ENCODE data around the gene ECM1.
A peak's percentile ranks its signal among the peaks of the same experiment; 100 is the strongest.

ECM1 gene

GRCh38 chr1:150479370-150479769 is 28.5 kb upstream of the ECM1 start:
- no peak for DNase-seq
- no peaks in the 10 kb centered on the region for H3K4me1 ChIP-seq (ENCODE audit: control insufficient read depth, insufficient read depth, low read length, poor library complexity, severe bottlenecking)

GRCh38 chr1:150479927-150480352 is 28.0 kb upstream of the ECM1 start:
- H3K4me1 ChIP-seq (ENCODE audit: control insufficient read depth, insufficient read depth, low read length, poor library complexity, severe bottlenecking), result no peaks in the 10 kb centered on the region
- H3K36me3 ChIP-seq (ENCODE audit: control insufficient read depth, insufficient read depth, low read length), result no peaks in the 10 kb centered on the region
- no peak overlapping the region for H3K4me3 ChIP-seq (ENCODE audit: insufficient read depth, low read depth, low read length, poor library complexity, severe bottlenecking)
- no peaks in the 10 kb centered on the region for H3K27me3 ChIP-seq (replicated peaks; ENCODE audit: control insufficient read depth, insufficient read depth, low read length, poor library complexity, severe bottlenecking)
- no peak overlapping the region for H3K27ac ChIP-seq (ENCODE audit: insufficient read depth, low read length, poor library complexity, severe bottlenecking)
- no peak for DNase-seq
- H3K9me3 ChIP-seq (ENCODE audit: control insufficient read depth, low read length), result no peaks in the 10 kb centered on the region

More at GRCh38 chr1:150479370-150479769, 28.5 kb upstream of the ECM1 start:
- H3K4me3 ChIP-seq (ENCODE audit: insufficient read depth, low read depth, low read length, poor library complexity, severe bottlenecking), result no peak overlapping the region
- no peaks in the 10 kb centered on the region for H3K36me3 ChIP-seq (ENCODE audit: control insufficient read depth, insufficient read depth, low read length)
- no peaks in the 10 kb centered on the region for H3K9me3 ChIP-seq (ENCODE audit: control insufficient read depth, low read length)
- no peak overlapping the region for H3K27ac ChIP-seq (ENCODE audit: insufficient read depth, low read length, poor library complexity, severe bottlenecking)
- H3K27me3 ChIP-seq (replicated peaks; ENCODE audit: control insufficient read depth, insufficient read depth, low read length, poor library complexity, severe bottlenecking), result no peaks in the 10 kb centered on the region

GRCh38 chr1:150484431-150484830 is 23.5 kb upstream of the ECM1 start:
- no peak for DNase-seq
- no peaks in the 10 kb centered on the region for H3K27me3 ChIP-seq (replicated peaks; ENCODE audit: control insufficient read depth, insufficient read depth, low read length, poor library complexity, severe bottlenecking)
- no peak overlapping the region for H3K27ac ChIP-seq (ENCODE audit: insufficient read depth, low read length, poor library complexity, severe bottlenecking)
- no peak overlapping the region for H3K4me3 ChIP-seq (ENCODE audit: insufficient read depth, low read depth, low read length, poor library complexity, severe bottlenecking)
- peaks cover 8% of the 10 kb centered on the region for H3K4me1 ChIP-seq (ENCODE audit: control insufficient read depth, insufficient read depth, low read length, poor library complexity, severe bottlenecking)
- no peaks in the 10 kb centered on the region for H3K9me3 ChIP-seq (ENCODE audit: control insufficient read depth, low read length)
- peaks cover 5% of the 10 kb centered on the region for H3K36me3 ChIP-seq (ENCODE audit: control insufficient read depth, insufficient read depth, low read length)

DNA sequence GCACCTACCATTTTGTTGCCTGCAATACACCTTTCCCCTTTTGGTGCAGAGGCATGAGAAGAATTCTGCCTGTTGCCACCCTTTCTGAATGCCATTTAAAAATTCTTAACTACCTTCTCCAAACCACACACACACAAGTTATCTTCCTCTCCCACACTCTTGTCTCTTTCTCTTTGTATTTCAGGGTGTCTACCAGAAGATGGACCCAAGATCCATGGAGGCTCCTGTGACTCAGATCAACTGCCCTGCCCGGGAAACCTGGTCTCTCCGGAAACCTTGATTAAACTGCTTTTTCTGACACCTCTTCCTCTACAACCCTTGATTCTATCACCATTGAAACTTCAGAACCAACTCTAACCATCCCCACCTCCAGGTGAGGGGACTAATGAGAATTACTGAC is 23.0 kb upstream of the ECM1 start:
- Histone ChIP-seq H3K4me1 (ENCODE audit: control insufficient read depth, insufficient read depth, low read length, poor library complexity, severe bottlenecking) (peaks cover 8% of the 10 kb centered on the region), H3K4me3 (ENCODE audit: insufficient read depth, low read depth, low read length, poor library complexity, severe bottlenecking) (no peak overlapping the region), H3K27me3 (replicated peaks; ENCODE audit: control insufficient read depth, insufficient read depth, low read length, poor library complexity, severe bottlenecking) (no peaks in the 10 kb centered on the region), H3K36me3 (ENCODE audit: control insufficient read depth, insufficient read depth, low read length) (peaks cover 5% of the 10 kb centered on the region), H3K9me3 (ENCODE audit: control insufficient read depth, low read length) (no peaks in the 10 kb centered on the region), H3K27ac (ENCODE audit: insufficient read depth, low read length, poor library complexity, severe bottlenecking) (no peak overlapping the region)
- no peak for DNase-seq

DNA sequence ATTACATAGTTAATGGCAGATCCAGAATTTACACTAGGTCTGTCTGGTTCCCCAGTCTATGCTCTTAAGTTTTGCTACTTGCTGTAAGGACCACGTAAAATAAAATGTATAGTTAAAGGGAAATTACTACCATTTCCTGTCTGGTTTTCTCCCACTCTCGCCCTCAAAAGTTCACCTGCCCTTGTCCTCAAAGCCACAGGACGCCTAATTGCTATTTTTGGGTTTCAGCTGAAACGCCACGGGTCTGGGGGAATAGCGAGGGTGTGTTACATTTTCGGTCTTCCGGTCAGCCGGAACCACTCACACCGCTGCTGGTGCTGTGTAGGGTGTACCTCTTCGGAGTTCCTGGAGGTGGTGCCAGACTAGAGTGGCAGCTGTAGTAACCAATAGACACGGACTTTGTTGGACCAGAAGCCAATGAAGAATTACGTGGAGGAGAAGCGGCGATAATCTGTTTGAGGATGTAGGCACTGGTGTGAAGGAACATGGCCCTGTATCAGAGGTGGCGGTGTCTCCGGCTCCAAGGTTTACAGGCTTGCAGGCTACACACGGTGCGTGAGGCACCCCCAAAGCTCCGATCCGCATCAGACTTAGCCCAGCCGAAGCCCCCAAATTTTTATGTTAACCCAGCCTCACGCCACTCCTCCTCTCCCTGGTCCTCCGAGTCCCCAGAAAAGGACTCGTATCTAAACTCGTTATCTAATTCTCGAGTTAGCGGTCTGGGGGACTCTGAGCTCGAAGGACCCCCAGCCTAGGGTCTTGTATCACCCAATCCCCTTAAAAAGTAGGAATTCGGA is 20.7 kb upstream of the ECM1 start, which contains the start of gene TARS2:
TARS2 (plus strand) TSS at position 454 of the 797 bp plus-strand sequence; CDS start at position 486, 32 bp downstream.
- Histone ChIP-seq H3K36me3 (ENCODE audit: control insufficient read depth, insufficient read depth, low read length) (peaks cover 23% of the 10 kb centered on the region), H3K27me3 (replicated peaks; ENCODE audit: control insufficient read depth, insufficient read depth, low read length, poor library complexity, severe bottlenecking) (no peaks in the 10 kb centered on the region), H3K4me3 (ENCODE audit: insufficient read depth, low read depth, low read length, poor library complexity, severe bottlenecking) (peak within 1 kb of the TSS; percentile 65), H3K9me3 (ENCODE audit: control insufficient read depth, low read length) (no peaks in the 10 kb centered on the region), H3K4me1 (ENCODE audit: control insufficient read depth, insufficient read depth, low read length, poor library complexity, severe bottlenecking) (peaks cover 8% of the 10 kb centered on the region), H3K27ac (ENCODE audit: insufficient read depth, low read length, poor library complexity, severe bottlenecking) (peak within 1 kb of the TSS; percentile 80)
- DNase-seq, result peak; percentile 76 to 89 (median 88)

DNA sequence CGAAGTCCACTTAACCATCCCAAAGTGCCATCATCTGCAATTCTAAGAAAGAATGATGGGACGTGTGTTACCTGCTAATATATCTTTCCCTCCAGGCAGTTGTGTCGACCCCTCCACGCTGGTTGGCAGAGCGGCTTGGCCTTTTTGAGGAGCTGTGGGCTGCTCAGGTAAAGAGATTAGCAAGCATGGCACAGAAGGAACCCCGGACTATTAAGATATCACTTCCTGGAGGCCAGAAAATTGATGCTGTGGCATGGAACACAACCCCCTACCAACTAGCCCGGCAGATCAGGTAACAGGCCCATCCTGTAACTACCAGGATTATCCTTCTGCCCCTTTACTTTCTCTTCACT is 20.2 kb upstream of the ECM1 start:
- Histone ChIP-seq H3K36me3 (ENCODE audit: control insufficient read depth, insufficient read depth, low read length) (peaks cover 28% of the 10 kb centered on the region), H3K9me3 (ENCODE audit: control insufficient read depth, low read length) (no peaks in the 10 kb centered on the region), H3K27me3 (replicated peaks; ENCODE audit: control insufficient read depth, insufficient read depth, low read length, poor library complexity, severe bottlenecking) (no peaks in the 10 kb centered on the region), H3K4me3 (ENCODE audit: insufficient read depth, low read depth, low read length, poor library complexity, severe bottlenecking) (peak overlapping the region; percentile 65), H3K27ac (ENCODE audit: insufficient read depth, low read length, poor library complexity, severe bottlenecking) (peak overlapping the region; percentile 80), H3K4me1 (ENCODE audit: control insufficient read depth, insufficient read depth, low read length, poor library complexity, severe bottlenecking) (peaks cover 8% of the 10 kb centered on the region)
- no peak for DNase-seq

GRCh38 chr1:150493175-150493574 is 14.7 kb upstream of the ECM1 start:
- H3K4me3 ChIP-seq (ENCODE audit: insufficient read depth, low read depth, low read length, poor library complexity, severe bottlenecking), result no peak overlapping the region
- peaks cover 43% of the 10 kb centered on the region for H3K36me3 ChIP-seq (ENCODE audit: control insufficient read depth, insufficient read depth, low read length)
- H3K4me1 ChIP-seq (ENCODE audit: control insufficient read depth, insufficient read depth, low read length, poor library complexity, severe bottlenecking), result peaks cover 2% of the 10 kb centered on the region
- DNase-seq, result no peak
- no peaks in the 10 kb centered on the region for H3K27me3 ChIP-seq (replicated peaks; ENCODE audit: control insufficient read depth, insufficient read depth, low read length, poor library complexity, severe bottlenecking)
- H3K27ac ChIP-seq (ENCODE audit: insufficient read depth, low read length, poor library complexity, severe bottlenecking), result no peak overlapping the region
- H3K9me3 ChIP-seq (ENCODE audit: control insufficient read depth, low read length), result no peaks in the 10 kb centered on the region

- Histone ChIP-seq H3K4me1 (ENCODE audit: control insufficient read depth, insufficient read depth, low read length, poor library complexity, severe bottlenecking) (no peaks in the 10 kb centered on the region), H3K36me3 (ENCODE audit: control insufficient read depth, insufficient read depth, low read length) (peaks cover 25% of the 10 kb centered on the region), H3K27me3 (replicated peaks; ENCODE audit: control insufficient read depth, insufficient read depth, low read length, poor library complexity, severe bottlenecking) (no peaks in the 10 kb centered on the region), H3K4me3 (ENCODE audit: insufficient read depth, low read depth, low read length, poor library complexity, severe bottlenecking) (no peak overlapping the region), H3K9me3 (ENCODE audit: control insufficient read depth, low read length) (no peaks in the 10 kb centered on the region), H3K27ac (ENCODE audit: insufficient read depth, low read length, poor library complexity, severe bottlenecking) (no peak overlapping the region)
- DNase-seq, result no peak
These were observed 9.6 kb upstream of the ECM1 start for GRCh38 chr1:150498342-150498741.

DNA sequence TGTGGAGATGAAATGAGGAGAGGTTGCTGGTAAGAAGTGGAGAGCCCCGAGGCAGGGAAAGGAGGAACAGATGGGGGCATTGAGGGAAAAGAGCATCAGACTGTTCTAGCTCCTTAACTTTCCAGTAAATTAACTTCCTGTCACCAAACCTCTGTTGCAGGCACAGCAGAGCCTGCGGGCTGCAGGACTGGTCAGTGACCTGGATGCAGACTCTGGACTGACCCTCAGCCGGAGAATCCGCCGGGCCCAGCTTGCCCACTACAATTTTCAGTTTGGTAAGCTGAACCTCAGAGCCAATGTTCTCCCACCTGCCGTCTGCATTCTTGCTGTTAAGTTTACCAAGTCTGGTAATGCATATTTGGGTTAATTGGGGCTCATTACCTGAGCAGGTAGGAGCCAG is 2.5 kb upstream of the ECM1 start:
- Histone ChIP-seq H3K4me1 (ENCODE audit: control insufficient read depth, insufficient read depth, low read length, poor library complexity, severe bottlenecking) (no peaks in the 10 kb centered on the region), H3K27me3 (replicated peaks; ENCODE audit: control insufficient read depth, insufficient read depth, low read length, poor library complexity, severe bottlenecking) (no peaks in the 10 kb centered on the region), H3K27ac (ENCODE audit: insufficient read depth, low read length, poor library complexity, severe bottlenecking) (no peak overlapping the region), H3K9me3 (ENCODE audit: control insufficient read depth, low read length) (no peaks in the 10 kb centered on the region), H3K36me3 (ENCODE audit: control insufficient read depth, insufficient read depth, low read length) (peaks cover 28% of the 10 kb centered on the region), H3K4me3 (ENCODE audit: insufficient read depth, low read depth, low read length, poor library complexity, severe bottlenecking) (no peak overlapping the region)
- DNase-seq, result no peak

- Histone ChIP-seq H3K27me3 (replicated peaks; ENCODE audit: control insufficient read depth, insufficient read depth, low read length, poor library complexity, severe bottlenecking) (no peaks in the 10 kb centered on the region), H3K4me3 (ENCODE audit: insufficient read depth, low read depth, low read length, poor library complexity, severe bottlenecking) (no peak overlapping the region), H3K36me3 (ENCODE audit: control insufficient read depth, insufficient read depth, low read length) (peaks cover 27% of the 10 kb centered on the region), H3K4me1 (ENCODE audit: control insufficient read depth, insufficient read depth, low read length, poor library complexity, severe bottlenecking) (no peaks in the 10 kb centered on the region), H3K27ac (ENCODE audit: insufficient read depth, low read length, poor library complexity, severe bottlenecking) (no peak overlapping the region), H3K9me3 (ENCODE audit: control insufficient read depth, low read length) (no peaks in the 10 kb centered on the region)
- no peak for DNase-seq
These were observed 1.1 kb downstream of the ECM1 start for GRCh38 chr1:150508982-150509381.
